IPS-18a (cell line): Measurements from ENCODE around the gene TMPRSS7.

Experiments
- H3K27ac ChIP-seq: one replicate; pipeline ENCODE4 v1.5.1; 2013; ENCODE audit warnings: low read length
- H3K27me3 ChIP-seq: one replicate; pipeline ENCODE4 v1.6.1; 2013; ENCODE audit warnings: mild to moderate bottlenecking, low read length; ENCODE audit not compliant: control insufficient read depth, insufficient read depth
- H3K36me3 ChIP-seq: one replicate; pipeline ENCODE4 v1.6.1; 2013; ENCODE audit warnings: low read depth, low read length; ENCODE audit not compliant: control insufficient read depth
- H3K4me1 ChIP-seq: one replicate; pipeline ENCODE4 v1.6.1; 2013; ENCODE audit warnings: low read depth, low read length; ENCODE audit not compliant: control insufficient read depth
- H3K4me3 ChIP-seq: one replicate; pipeline ENCODE4 v1.5.1; 2013; ENCODE audit warnings: low read length
- H3K9ac ChIP-seq: one replicate; pipeline ENCODE4 v1.6.1; 2013; ENCODE audit warnings: mild to moderate bottlenecking, low read length, moderate library complexity
- H3K9me3 ChIP-seq: one replicate; pipeline ENCODE4 v1.6.1; 2013; ENCODE audit warnings: low read depth, low read length; ENCODE audit not compliant: control insufficient read depth

TMPRSS7 gene

DNA sequence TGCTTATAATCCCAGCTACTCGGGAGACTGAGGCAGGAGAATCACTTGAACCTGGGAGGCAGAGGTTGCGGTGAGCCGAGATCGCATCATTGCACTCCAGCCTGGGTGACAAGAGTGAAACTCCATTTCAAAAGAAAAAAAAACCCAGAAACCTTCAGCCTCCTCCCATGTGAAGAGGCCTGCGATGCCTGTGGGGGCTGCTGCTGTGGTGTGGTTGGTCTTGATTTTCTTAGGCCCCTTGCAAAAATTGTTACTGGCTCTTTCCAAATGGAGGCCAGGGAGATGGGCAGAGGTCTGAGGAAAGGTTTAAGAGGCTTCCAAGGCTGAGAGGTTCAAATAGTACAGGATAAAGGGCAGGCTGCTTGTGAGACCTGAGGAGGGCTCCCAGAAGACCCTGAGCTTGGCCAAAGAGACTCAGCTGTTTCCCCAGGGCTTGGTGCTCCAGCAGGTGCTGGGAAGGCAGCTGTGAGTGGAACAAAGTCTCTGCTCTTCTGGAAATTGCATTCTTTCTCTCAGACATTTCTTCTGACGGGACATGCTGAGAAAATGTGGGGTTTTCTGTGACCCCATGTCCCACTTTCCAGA, 80.1 kb downstream of the TMPRSS7 start:
- Histone ChIP-seq H3K4me3 (no peak overlapping the region), H3K27me3 (no peaks in the 10 kb centered on the region), H3K9ac (no peak overlapping the region), H3K27ac (no peak overlapping the region), H3K9me3 (no peaks in the 10 kb centered on the region), H3K4me1 (no peaks in the 10 kb centered on the region), H3K36me3 (peaks cover 17% of the 10 kb centered on the region)

DNA sequence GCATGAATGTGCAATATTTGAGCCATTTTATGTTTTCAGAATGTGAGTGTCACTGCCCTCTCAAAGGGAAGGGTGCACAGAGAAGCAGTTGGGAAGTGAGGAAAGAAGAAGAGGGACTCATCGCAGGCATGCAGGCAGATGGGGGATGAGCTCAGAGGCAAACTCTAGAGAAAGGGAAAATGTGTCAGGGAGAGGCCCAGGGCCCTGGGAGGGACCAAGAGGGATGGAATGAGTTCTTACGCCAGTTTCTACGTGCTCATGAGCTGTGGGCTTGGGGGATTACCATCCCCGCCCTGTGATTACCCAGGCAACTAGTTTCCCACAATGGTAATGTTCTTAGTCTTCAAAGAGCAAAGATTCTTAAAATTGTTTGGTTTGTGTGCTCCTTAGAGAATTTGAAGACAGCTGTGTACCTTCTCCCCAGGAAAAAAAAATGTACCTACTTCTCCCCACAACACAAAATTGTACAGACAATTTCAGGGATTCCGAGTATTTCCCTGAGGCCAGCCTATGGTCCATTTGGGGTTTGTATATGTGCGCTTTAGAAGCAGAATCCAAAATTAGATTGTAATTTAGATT, 80.7 kb downstream of the TMPRSS7 start:
- no peaks in the 10 kb centered on the region for H3K9me3 ChIP-seq
- H3K27me3 ChIP-seq, result no peaks in the 10 kb centered on the region
- H3K4me1 ChIP-seq, result no peaks in the 10 kb centered on the region
- peaks cover 17% of the 10 kb centered on the region for H3K36me3 ChIP-seq
- H3K9ac ChIP-seq, result no peak overlapping the region
- no peak overlapping the region for H3K4me3 ChIP-seq
- H3K27ac ChIP-seq, result no peak overlapping the region

DNA sequence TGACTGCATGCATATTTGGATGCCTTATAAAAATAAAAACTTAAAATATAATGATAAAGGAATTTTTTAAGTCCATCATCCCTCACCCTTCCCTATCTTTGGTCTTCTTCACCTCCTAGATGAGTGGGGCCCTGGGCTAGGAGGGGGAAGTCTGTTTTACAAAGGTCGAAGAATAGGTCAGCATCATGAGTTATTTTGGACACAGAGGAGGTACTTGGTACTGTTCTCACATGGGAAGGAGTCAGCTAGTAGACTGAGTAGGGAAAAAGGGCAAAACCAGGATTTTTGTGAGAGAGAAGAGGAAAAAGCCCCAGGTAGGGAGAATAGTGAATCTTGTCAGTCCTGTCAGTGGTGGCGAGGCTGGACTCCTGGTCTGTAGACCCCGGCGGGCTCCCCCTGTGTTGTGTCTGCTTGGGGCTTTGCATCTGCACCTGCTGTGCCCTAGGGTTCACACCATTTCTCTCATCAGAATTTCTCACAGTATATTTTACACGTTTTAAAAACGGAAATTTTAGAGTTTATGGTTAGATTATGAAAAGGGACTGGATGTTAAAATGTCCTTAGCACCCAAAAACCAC, 81.4 kb downstream of the TMPRSS7 start:
- no peaks in the 10 kb centered on the region for H3K9me3 ChIP-seq
- no peaks in the 10 kb centered on the region for H3K27me3 ChIP-seq
- H3K9ac ChIP-seq, result no peak overlapping the region
- peaks cover 17% of the 10 kb centered on the region for H3K36me3 ChIP-seq
- no peak overlapping the region for H3K4me3 ChIP-seq
- no peaks in the 10 kb centered on the region for H3K4me1 ChIP-seq
- H3K27ac ChIP-seq, result no peak overlapping the region

DNA sequence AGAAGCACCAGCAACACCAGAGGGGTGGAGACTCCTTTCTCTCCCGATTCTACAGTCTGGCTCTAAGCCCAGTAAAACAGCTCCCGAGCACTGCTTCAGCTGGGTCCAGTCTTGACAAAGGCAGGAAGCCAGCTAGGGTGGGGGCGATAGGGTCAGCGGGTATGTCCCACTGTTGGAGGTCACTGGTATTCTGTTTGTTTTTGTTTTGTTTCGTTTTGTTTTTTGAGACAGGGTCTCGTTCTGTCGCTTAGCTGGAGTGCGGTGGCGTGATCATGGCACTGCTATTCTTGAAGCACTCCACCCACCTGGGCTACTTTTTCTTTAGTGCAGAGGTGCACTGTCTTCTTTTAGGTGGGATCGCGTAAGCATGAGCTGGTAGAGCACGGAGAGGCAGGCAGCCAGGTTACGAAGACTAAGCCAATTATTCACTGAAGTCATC, 82.2 kb downstream of the TMPRSS7 start:
- Histone ChIP-seq H3K27me3 (no peaks in the 10 kb centered on the region), H3K27ac (no peak overlapping the region), H3K36me3 (peaks cover 17% of the 10 kb centered on the region), H3K4me3 (no peak overlapping the region), H3K9me3 (no peaks in the 10 kb centered on the region), H3K4me1 (no peaks in the 10 kb centered on the region), H3K9ac (no peak overlapping the region)

DNA sequence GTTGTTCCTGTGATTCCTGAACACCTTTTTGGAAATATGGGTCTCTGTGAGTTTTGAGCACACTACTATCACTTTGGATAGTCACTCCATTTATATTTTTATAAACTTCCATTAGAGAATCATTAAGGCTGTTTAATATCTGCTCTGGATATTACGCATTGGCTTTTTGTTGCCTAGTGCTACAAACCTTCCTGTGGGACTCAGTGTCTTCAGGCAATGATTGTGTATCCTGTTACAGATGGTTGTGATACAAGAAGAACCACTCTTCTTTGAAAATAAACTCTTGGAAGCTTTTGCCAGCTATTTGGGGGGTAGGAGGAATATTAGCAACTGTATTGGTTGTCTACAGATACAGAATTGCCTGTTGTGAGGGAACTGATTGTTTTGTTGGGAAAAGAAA, 82.9 kb downstream of the TMPRSS7 start:
- H3K27ac ChIP-seq, result no peak overlapping the region
- no peaks in the 10 kb centered on the region for H3K27me3 ChIP-seq
- H3K4me3 ChIP-seq, result no peak overlapping the region
- H3K4me1 ChIP-seq, result no peaks in the 10 kb centered on the region
- H3K36me3 ChIP-seq, result peaks cover 17% of the 10 kb centered on the region
- no peak overlapping the region for H3K9ac ChIP-seq
- H3K9me3 ChIP-seq, result no peaks in the 10 kb centered on the region

DNA sequence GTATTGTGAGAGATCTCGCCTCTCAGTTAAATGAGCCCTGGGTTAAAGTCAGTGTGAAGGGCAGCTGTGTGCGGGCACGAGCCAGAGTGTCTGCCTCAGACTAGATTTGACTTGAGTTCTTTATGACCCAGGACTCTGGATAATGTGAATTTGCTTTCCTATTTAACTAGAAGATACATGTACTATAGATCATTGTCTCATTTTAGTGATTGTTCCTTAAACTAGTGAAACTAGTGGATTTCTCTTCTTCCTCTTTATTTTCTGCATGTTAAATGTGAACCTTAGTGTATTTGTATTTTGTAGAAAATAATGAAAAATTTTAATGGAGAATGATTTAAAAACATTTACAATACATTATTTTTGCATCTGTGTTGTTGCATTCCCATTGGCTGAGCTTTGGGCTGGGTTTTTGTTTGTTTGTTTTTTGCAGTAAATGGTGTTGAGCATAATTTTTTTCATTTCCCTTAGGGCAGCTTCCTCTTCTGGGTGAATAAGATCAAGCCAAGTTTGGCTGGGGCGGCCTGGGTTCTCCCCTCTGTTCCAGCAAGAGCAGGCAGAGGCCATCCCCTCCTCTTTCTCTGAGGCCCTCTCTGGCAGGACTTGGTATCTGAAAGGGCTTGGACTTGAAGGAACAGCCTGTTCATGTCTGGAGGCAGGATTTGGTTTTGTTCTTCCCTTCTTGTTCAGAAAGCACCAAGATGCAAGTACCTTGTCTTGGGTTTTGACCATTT, 83.5 kb downstream of the TMPRSS7 start:
- no peak overlapping the region for H3K4me3 ChIP-seq
- no peaks in the 10 kb centered on the region for H3K27me3 ChIP-seq
- no peak overlapping the region for H3K27ac ChIP-seq
- H3K36me3 ChIP-seq, result peaks cover 15% of the 10 kb centered on the region
- H3K9ac ChIP-seq, result no peak overlapping the region
- H3K4me1 ChIP-seq, result no peaks in the 10 kb centered on the region
- H3K9me3 ChIP-seq, result no peaks in the 10 kb centered on the region

DNA sequence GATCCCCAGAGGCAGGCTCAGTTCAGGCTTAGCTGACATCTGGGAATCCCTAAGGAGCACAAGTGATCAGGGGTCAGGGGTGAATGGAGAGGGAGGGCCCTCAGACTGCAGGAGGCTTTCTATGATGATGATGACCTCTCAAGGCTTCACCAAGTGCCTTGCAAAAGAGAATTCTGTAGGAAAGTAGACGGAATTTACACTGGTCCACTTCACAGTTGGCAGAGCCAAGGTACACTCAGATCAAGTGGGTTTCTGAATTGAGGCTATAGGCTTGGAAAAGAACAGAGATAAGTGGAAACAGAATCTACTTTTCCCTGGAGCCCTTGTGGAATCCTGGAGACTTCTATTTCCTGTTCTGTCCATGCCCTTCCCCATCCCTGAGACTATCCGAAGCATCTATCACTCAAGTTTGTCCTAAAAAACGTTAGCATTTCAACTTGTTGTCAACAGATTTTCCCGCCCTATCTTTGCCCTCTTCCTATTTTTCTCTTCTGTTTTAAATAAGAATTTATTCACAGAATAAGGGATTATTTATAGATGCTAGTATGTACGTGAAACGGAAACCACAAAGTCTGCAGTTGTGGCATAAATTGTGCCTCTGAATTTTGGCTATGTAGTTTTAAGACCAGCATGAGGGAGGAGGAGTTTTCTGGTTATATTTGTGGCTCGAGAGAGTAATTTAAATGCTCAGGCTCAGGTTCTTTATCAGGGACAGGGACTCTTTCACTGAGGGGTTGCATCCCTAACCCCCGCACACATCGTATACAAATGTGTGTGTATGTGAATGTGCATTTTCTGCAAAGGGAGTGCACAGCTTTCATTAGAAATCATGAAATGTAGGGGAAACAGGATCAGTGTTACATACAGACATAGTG, 85.7 kb downstream of the TMPRSS7 start:
- Histone ChIP-seq H3K36me3 (peaks cover 8% of the 10 kb centered on the region), H3K9ac (no peak overlapping the region)

DNA sequence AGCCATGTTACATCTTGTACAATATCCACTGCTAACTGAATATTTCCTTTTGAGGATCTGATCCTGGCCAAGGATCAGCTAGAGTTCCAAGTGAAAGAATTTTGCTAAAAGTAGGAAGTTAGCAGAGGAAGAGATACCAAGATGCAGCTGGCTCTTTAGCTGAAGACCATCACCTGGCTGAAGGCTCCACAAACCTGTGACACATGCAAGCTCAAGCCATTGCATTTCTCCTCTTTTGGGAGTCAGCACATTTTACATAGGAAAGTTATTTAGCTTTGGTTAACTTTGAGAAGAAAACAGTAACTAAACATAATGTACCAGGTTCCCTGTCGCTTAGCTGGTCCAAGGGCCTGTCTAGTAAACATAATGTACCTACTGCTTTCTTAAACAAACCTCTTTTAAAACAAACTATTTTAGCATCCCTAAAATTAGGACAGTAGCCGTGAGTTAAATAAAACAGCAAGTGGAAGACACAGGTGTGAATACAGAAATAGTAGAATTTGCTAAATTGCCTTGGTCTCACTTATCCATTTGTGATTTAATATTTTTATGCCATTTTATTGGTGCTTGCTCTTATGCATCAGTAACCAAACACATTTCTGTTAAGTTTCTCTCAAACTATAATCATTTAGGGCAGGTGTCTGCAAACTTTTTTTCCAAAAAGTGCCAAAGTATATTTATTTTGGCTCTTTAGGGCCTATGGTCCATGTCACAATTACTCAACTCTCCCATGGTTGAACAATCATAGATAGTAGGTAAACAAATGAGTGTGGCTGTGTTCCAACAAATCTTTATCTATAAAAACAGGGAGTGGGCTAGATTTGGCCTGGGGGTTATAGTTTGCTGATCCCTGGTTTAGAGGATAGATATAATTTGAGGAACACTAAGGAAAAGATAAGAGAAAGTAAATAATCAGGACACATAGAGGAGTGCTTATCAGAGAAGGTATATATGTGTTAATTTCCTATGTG, 87.3 kb downstream of the TMPRSS7 start:
- no peak overlapping the region for H3K27ac ChIP-seq
- no peak overlapping the region for H3K9ac ChIP-seq
- no peaks in the 10 kb centered on the region for H3K9me3 ChIP-seq
- no peak overlapping the region for H3K4me3 ChIP-seq
- no peaks in the 10 kb centered on the region for H3K27me3 ChIP-seq
- H3K36me3 ChIP-seq, result peaks cover 3% of the 10 kb centered on the region
- peaks cover 16% of the 10 kb centered on the region for H3K4me1 ChIP-seq

More for the DNA sequence above, 85.7 kb downstream of the TMPRSS7 start:
- Histone ChIP-seq H3K4me3 (no peak overlapping the region), H3K4me1 (no peaks in the 10 kb centered on the region), H3K9me3 (no peaks in the 10 kb centered on the region), H3K27me3 (no peaks in the 10 kb centered on the region), H3K27ac (no peak overlapping the region)

DNA sequence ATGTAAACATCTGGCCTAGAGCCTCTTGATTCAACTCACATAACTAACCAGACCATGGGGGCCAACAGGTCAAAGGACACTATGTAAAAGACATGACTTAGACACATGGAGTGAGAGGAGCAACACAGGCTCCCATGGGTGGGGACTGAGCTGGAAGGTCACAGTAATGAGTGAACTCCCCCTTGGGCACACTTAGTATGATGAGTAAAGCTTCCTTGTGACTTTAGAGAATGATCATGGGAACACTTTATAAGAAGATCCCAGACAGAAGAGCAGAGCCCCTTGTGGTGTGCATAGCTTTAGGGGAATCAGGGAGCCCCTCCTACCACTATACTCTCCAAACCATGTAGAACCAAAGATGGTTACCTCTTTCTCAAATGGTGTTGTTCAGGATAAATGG, 88.3 kb downstream of the TMPRSS7 start:
- no peak overlapping the region for H3K27ac ChIP-seq
- H3K27me3 ChIP-seq, result no peaks in the 10 kb centered on the region
- no peaks in the 10 kb centered on the region for H3K9me3 ChIP-seq
- H3K4me3 ChIP-seq, result no peak overlapping the region
- peaks cover 26% of the 10 kb centered on the region for H3K4me1 ChIP-seq
- no peaks in the 10 kb centered on the region for H3K36me3 ChIP-seq
- H3K9ac ChIP-seq, result no peak overlapping the region

DNA sequence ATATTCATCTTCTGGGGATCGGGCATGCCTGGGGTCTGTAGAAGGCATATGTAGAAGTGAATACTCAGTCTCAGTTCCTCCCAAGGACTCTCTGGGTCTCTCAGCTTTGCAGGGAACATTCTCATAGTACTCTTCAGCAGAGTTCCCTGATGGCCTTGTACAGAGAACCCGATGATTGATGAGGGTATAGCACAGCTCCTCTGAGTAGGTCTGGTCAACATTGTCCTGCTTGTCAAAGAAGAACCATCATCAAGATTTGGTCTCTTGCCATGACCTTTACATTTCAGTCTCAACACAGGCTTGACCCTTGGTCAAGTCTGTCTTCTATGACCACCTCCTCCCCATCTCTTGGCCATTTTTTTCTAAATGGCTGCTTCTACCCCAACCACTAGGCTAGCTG, 89.0 kb downstream of the TMPRSS7 start:
- no peak overlapping the region for H3K9ac ChIP-seq
- no peaks in the 10 kb centered on the region for H3K36me3 ChIP-seq
- no peak overlapping the region for H3K27ac ChIP-seq
- H3K4me1 ChIP-seq, result peaks cover 26% of the 10 kb centered on the region
- no peaks in the 10 kb centered on the region for H3K27me3 ChIP-seq
- no peaks in the 10 kb centered on the region for H3K9me3 ChIP-seq
- H3K4me3 ChIP-seq, result no peak overlapping the region
